D721Med (cell line): ENCODE measurements around the gene ITGBL1.

Source experiments
- DNase-seq: peaks from one replicate; pipeline ENCODE4 v3.0.0; 2011; ENCODE audit warnings: low spot score; ENCODE audit not compliant: insufficient read length
- FAIRE-seq: peaks from 2 replicates; lab custom pipeline; 2011; peaks lifted over from hg19 to GRCh38; lab: Jason Lieb, UNC
- CTCF ChIP-seq: IDR thresholded peaks from 2 replicates; pipeline ENCODE4 v1.5.1; 2012; ENCODE audit warnings: mild to moderate bottlenecking, control low read depth; ENCODE audit not compliant: insufficient read depth; ENCODE audit errors: missing control alignments

Gene ITGBL1

GRCh38 chr13:101749584-101749983, 297.1 kb downstream of the ITGBL1 start:
- TF ChIP-seq CTCF = no peak
- FAIRE-seq = no peak
- DNase-seq = no peak

- no peak for DNase-seq
- no peak for FAIRE-seq
- TF ChIP-seq CTCF = no peak
Measured at GRCh38 chr13:101751488-101751887, 299.0 kb downstream of the ITGBL1 start.

- FAIRE-seq = no peak
- DNase-seq = no peak
- no peak for TF ChIP-seq CTCF
Measured at GRCh38 chr13:101752432-101752831, 300.0 kb downstream of the ITGBL1 start.

GRCh38 chr13:101755228-101755887, 302.9 kb downstream of the ITGBL1 start:
- no peak for DNase-seq
- no peak for TF ChIP-seq CTCF
- no peak for FAIRE-seq

- DNase-seq = peak; percentile 22
- peak; percentile 82 for FAIRE-seq
- peak; percentile 70 for TF ChIP-seq CTCF
Measured at GRCh38 chr13:101757446-101758039, 305.1 kb downstream of the ITGBL1 start.

GRCh38 chr13:101763191-101763590, 310.7 kb downstream of the ITGBL1 start:
- no peak for TF ChIP-seq CTCF
- DNase-seq = no peak
- no peak for FAIRE-seq
